Colonic mucosa (tissue), 4 donors: ENCODE measurements around the gene MLLT3. TPM values are rescaled to one million over a fixed set of nuclear protein-coding genes. Genes with fewer than 3 reads are reported as not detected.
A peak's percentile ranks its signal among the peaks of the same experiment; 100 is the strongest.

ENCODE experiments used
- DNase-seq: peaks from one replicate; pipeline ENCODE4 v3.0.0-alpha.2; 2020
- H3K27ac ChIP-seq: fragments of 200-600 bp; one replicate; pipeline ENCODE4 v1.8.0; 2021
- H3K27me3 ChIP-seq: fragments of 200-600 bp; one replicate; pipeline ENCODE4 v1.8.0; 2021
- H3K36me3 ChIP-seq: fragments of 200-600 bp; one replicate; pipeline ENCODE4 v1.8.0; 2021
- H3K4me1 ChIP-seq: fragments of 200-600 bp; one replicate; pipeline ENCODE4 v1.8.0; 2021; ENCODE audit warnings: mild to moderate bottlenecking
- H3K4me3 ChIP-seq: fragments of 200-600 bp; one replicate; pipeline ENCODE4 v1.8.0; 2021
- H3K9ac ChIP-seq, 2 donors: one replicate each; pipeline ENCODE4 v1.7.0; 2013; ENCODE audit warnings: control low read depth in 2 of 2, low read depth in 2 of 2, low read length in 2 of 2
- H3K9me3 ChIP-seq: fragments of 200-600 bp; one replicate; pipeline ENCODE4 v1.8.0; 2021
- CTCF ChIP-seq: fragments of 200-600 bp; IDR thresholded peaks from one replicate; pipeline ENCODE4 v1.8.0; 2022; ENCODE audit warnings: antibody characterized with exemption, mild to moderate bottlenecking
- intact Hi-C: fragments of 100-400 bp; cut with DNase I; formaldehyde crosslinking; loops from one replicate; pipeline ENCODE4 v1.14.1; 2022
- total RNA-seq, 2 donors: library from RNA; stranded (reverse); fragmentation: NEBNext Ultra II Directional in 1 of 2; extraction: Animal tissue kit (Norgen Biotek cat#: 25700) in 1 of 2; gene quantifications; one replicate each; pipeline ENCODE4 v1.2.1, GENCODE V29; 2021
- donor health status: healthy.
- donor health status: DM: no; HTN: no; CAD: no.
- donor health status: DM: no; HTN: no; CAD: no.

MLLT3 gene
- total RNA-seq, result 10 to 100 TPM; 44.6 to 65.2 TPM

- intact Hi-C loops, result loop anchor here (5.0 to 10.0 kb wide), 3 partner anchors 60 to 265 kb away; partner anchors contain the start of gene FOCAD
- H3K4me1 ChIP-seq, result peaks cover 5% of the 10 kb centered on the region
- peak within 1 kb of the TSS; percentile 67 to 92 for H3K9ac ChIP-seq
- peak; percentile 98 for DNase-seq
- peak within 1 kb of the TSS; percentile 93 for H3K27ac ChIP-seq
- H3K9me3 ChIP-seq, result no peaks in the 10 kb centered on the region
- no peaks in the 10 kb centered on the region for H3K27me3 ChIP-seq
- peak within 1 kb of the TSS; percentile 76 for H3K4me3 ChIP-seq
- no peaks in the 10 kb centered on the region for H3K36me3 ChIP-seq
- no peak for TF ChIP-seq CTCF
These were observed at the start of gene MLLT3 for GRCh38 chr9:20622330-20623020. Gene MLLT3 (minus strand): TSS chr9:20622499.

GRCh38 chr9:20671635-20672034 is 49.3 kb upstream of the MLLT3 start:
- H3K4me1 ChIP-seq, result no peaks in the 10 kb centered on the region
- TF ChIP-seq CTCF, result no peak
- H3K36me3 ChIP-seq, result no peaks in the 10 kb centered on the region
- H3K9me3 ChIP-seq, result no peaks in the 10 kb centered on the region
- H3K9ac ChIP-seq, result no peak overlapping the region
- no peak overlapping the region for H3K4me3 ChIP-seq
- no peaks in the 10 kb centered on the region for H3K27me3 ChIP-seq
- H3K27ac ChIP-seq, result no peak overlapping the region
- no peak for DNase-seq
- intact Hi-C loops, result no loop called here

- DNase-seq, result no peak
- Histone ChIP-seq H3K36me3 (no peaks in the 10 kb centered on the region), H3K4me1 (no peaks in the 10 kb centered on the region), H3K9me3 (no peaks in the 10 kb centered on the region), H3K9ac (no peak overlapping the region), H3K27me3 (no peaks in the 10 kb centered on the region), H3K27ac (no peak overlapping the region), H3K4me3 (no peak overlapping the region)
- intact Hi-C loops, result no loop called here
- no peak for TF ChIP-seq CTCF
These were observed 48.1 kb upstream of the MLLT3 start for GRCh38 chr9:20670395-20670794.

- Histone ChIP-seq H3K9me3 (no peaks in the 10 kb centered on the region), H3K4me1 (no peaks in the 10 kb centered on the region), H3K27me3 (no peaks in the 10 kb centered on the region), H3K27ac (no peak overlapping the region), H3K4me3 (no peak overlapping the region), H3K9ac (no peak overlapping the region), H3K36me3 (no peaks in the 10 kb centered on the region)
- TF ChIP-seq CTCF, result no peak
- intact Hi-C loops, result no loop called here
- no peak for DNase-seq
These were observed 42.2 kb upstream of the MLLT3 start for GRCh38 chr9:20664501-20664900.

GRCh38 chr9:20663133-20663532 is 40.8 kb upstream of the MLLT3 start:
- Histone ChIP-seq H3K27ac (no peak overlapping the region), H3K27me3 (no peaks in the 10 kb centered on the region), H3K9ac (no peak overlapping the region), H3K4me3 (no peak overlapping the region), H3K4me1 (no peaks in the 10 kb centered on the region), H3K36me3 (no peaks in the 10 kb centered on the region), H3K9me3 (no peaks in the 10 kb centered on the region)
- no peak for TF ChIP-seq CTCF
- intact Hi-C loops, result no loop called here
- no peak for DNase-seq
